SH-SY5Y (cell line): Measurements from ENCODE around the gene SF3B2.

Source experiments
- GATA2 ChIP-seq: IDR thresholded peaks from 2 replicates; pipeline ENCODE4 v1.6.1; 2011; ENCODE audit warnings: mild to moderate bottlenecking, low read depth, low read length
- GATA3 ChIP-seq: IDR thresholded peaks from 2 replicates; pipeline ENCODE4 v1.6.1; 2011; ENCODE audit warnings: low read depth, mild to moderate bottlenecking, low read length, moderate library complexity

The SF3B2 gene

GRCh38 chr11:66051766-66052663, at the start of gene SF3B2:
TSS of gene SF3B2 (plus strand) at chr11:66052364. CDS start at chr11:66052385, 21 bp downstream.
- TF ChIP-seq GATA3 (no peak), GATA2 (no peak)

GRCh38 chr11:66002648-66003225, 49.4 kb upstream of the SF3B2 start:
- TF ChIP-seq GATA3: no peak
- no peak for TF ChIP-seq GATA2

- TF ChIP-seq GATA3 (no peak), GATA2 (no peak)
These were observed 48.9 kb upstream of the SF3B2 start for GRCh38 chr11:66003291-66003690.

- TF ChIP-seq GATA3 (no peak), GATA2 (no peak)
These were observed 48.0 kb upstream of the SF3B2 start for GRCh38 chr11:66004186-66004585.

GRCh38 chr11:66006134-66006890, 45.9 kb upstream of the SF3B2 start:
- no peak for TF ChIP-seq GATA2
- no peak for TF ChIP-seq GATA3

GRCh38 chr11:66006891-66007176, 45.3 kb upstream of the SF3B2 start:
- TF ChIP-seq GATA2 (no peak), GATA3 (no peak)

- TF ChIP-seq GATA2 (no peak), GATA3 (no peak)
These were observed 44.9 kb upstream of the SF3B2 start for GRCh38 chr11:66007201-66007634.

GRCh38 chr11:66008095-66008467, 44.1 kb upstream of the SF3B2 start:
- TF ChIP-seq GATA2: no peak
- TF ChIP-seq GATA3: no peak

GRCh38 chr11:66008468-66009101, 43.6 kb upstream of the SF3B2 start:
- TF ChIP-seq GATA2 (no peak), GATA3 (no peak)

- TF ChIP-seq GATA2 (no peak), GATA3 (no peak)
These were observed 40.9 kb upstream of the SF3B2 start for GRCh38 chr11:66011239-66011784.

- TF ChIP-seq GATA3 (no peak), GATA2 (no peak)
These were observed 40.3 kb upstream of the SF3B2 start, which contains the start of gene CST6 for GRCh38 chr11:66011785-66012303. TSS of gene CST6 (plus strand) at chr11:66012008. CDS start at chr11:66012045, 37 bp downstream.

GRCh38 chr11:66012371-66012945, 39.7 kb upstream of the SF3B2 start:
- TF ChIP-seq GATA2 (no peak), GATA3 (no peak)

- TF ChIP-seq GATA3: no peak
- no peak for TF ChIP-seq GATA2
These were observed 39.0 kb upstream of the SF3B2 start for GRCh38 chr11:66012946-66013761.
